Liver (tissue), 9 donors: ENCODE data around the gene WNT1. TPM values are rescaled to one million over a fixed set of nuclear protein-coding genes. Genes with fewer than 3 reads are reported as not detected.

Experiments
- DNase-seq: peaks from one replicate; pipeline ENCODE4 v3.0.0-alpha.2; 2017; ENCODE audit warnings: low spot score
- H3K27ac ChIP-seq, 2 donors: one replicate each; pipeline ENCODE4 v1.7.0; 2013; ENCODE audit warnings: inconsistent platforms in 2 of 2, low read length in 2 of 2, control low read depth in 1 of 2, low read depth in 1 of 2, mild to moderate bottlenecking in 1 of 2
- H3K27me3 ChIP-seq, 4 donors: one replicate each; pipeline versions ENCODE4 v1.6.1 to v1.7.0; 2013; ENCODE audit warnings: low read length in 3 of 4, inconsistent platforms in 1 of 4, mild to moderate bottlenecking in 1 of 4, moderate library complexity in 1 of 4; ENCODE audit not compliant: control insufficient read depth in 4 of 4, insufficient read depth in 4 of 4
- H3K36me3 ChIP-seq, 4 donors: one replicate each; pipeline versions ENCODE4 v1.6.1 to v1.7.0; 2013; ENCODE audit warnings: low read length in 3 of 4, mild to moderate bottlenecking in 3 of 4, low read depth in 1 of 4, moderate library complexity in 1 of 4; ENCODE audit not compliant: control insufficient read depth in 4 of 4, insufficient read depth in 3 of 4
- H3K4me1 ChIP-seq, 4 donors: one replicate each; pipeline versions ENCODE4 v1.6.1 to v1.7.0; 2013; ENCODE audit warnings: low read length in 3 of 4, mild to moderate bottlenecking in 3 of 4, moderate library complexity in 1 of 4; ENCODE audit not compliant: control insufficient read depth in 4 of 4, insufficient read depth in 4 of 4
- H3K4me3 ChIP-seq, 3 donors: one replicate each; pipeline versions ENCODE4 v1.6.1 to v1.7.0; 2013; ENCODE audit warnings: low read length in 3 of 3, control low read depth in 1 of 3, low read depth in 1 of 3, mild to moderate bottlenecking in 1 of 3
- H3K9ac ChIP-seq, 2 donors: one replicate each; pipeline ENCODE4 v1.7.0; 2013; ENCODE audit warnings: low read length in 2 of 2, mild to moderate bottlenecking in 2 of 2, moderate library complexity in 2 of 2, control low read depth in 1 of 2, low read depth in 1 of 2
- H3K9me3 ChIP-seq, 4 donors: one replicate each; pipeline versions ENCODE4 v1.6.1 to v1.7.0; 2013; ENCODE audit warnings: low read length in 3 of 4; ENCODE audit not compliant: control insufficient read depth in 4 of 4
- EGR1 ChIP-seq, 2 donors: IDR thresholded peaks; 2 replicates each; pipeline ENCODE4 v1.6.1; 2016 to 2018; ENCODE audit warnings: antibody characterized with exemption in 2 of 2, low read depth in 2 of 2
- FOXA1 ChIP-seq: IDR thresholded peaks from 2 replicates; pipeline ENCODE4 v1.6.1; 2016; ENCODE audit warnings: antibody characterized with exemption
- GABPA ChIP-seq, 2 donors: IDR thresholded peaks in 1 of 2; conservative IDR thresholded peaks in 1 of 2; 2 replicates each; pipeline ENCODE4 v1.6.1; 2016; ENCODE audit warnings: antibody characterized with exemption in 2 of 2, mild to moderate bottlenecking in 1 of 2, moderate library complexity in 1 of 2
- HNF4A ChIP-seq, 2 donors: conservative IDR thresholded peaks; 2 replicates each; pipeline ENCODE4 v1.6.1; 2016; ENCODE audit warnings: antibody characterized with exemption in 2 of 2, mild to moderate bottlenecking in 2 of 2
- HNF4G ChIP-seq: IDR thresholded peaks from 2 replicates; pipeline ENCODE4 v1.6.1; 2016; ENCODE audit warnings: antibody characterized with exemption
- NR2F2 ChIP-seq: IDR thresholded peaks from 2 replicates; pipeline ENCODE4 v1.6.1; 2016; ENCODE audit warnings: antibody characterized with exemption
- RAD21 ChIP-seq, 2 donors: IDR thresholded peaks; 2 replicates each; pipeline ENCODE4 v1.6.1; 2016; ENCODE audit warnings: antibody characterized with exemption in 2 of 2, mild to moderate bottlenecking in 2 of 2
- TAF1 ChIP-seq: conservative IDR thresholded peaks from 2 replicates; pipeline ENCODE4 v1.6.1; 2016; ENCODE audit warnings: antibody characterized with exemption, mild to moderate bottlenecking
- YY1 ChIP-seq: IDR thresholded peaks from 2 replicates; pipeline ENCODE4 v1.6.1; 2016; ENCODE audit warnings: antibody characterized with exemption, mild to moderate bottlenecking
- WGBS: extraction: QIAGEN DNeasy Blood & Tissue Kit; methylation state at CpG from one replicate; pipeline ENCODE4 v1.1.7; 2013; 5-methylcytosine and 5-hydroxymethylcytosine counted together
- polyA plus RNA-seq, 2 donors: library from polyadenylated mRNA; stranded (reverse) in 1 of 2; unstranded in 1 of 2; fragments of 200-250 nt in 1 of 2; fragments of >200 nt in 1 of 2; fragmentation: Nextera tagmentation in 1 of 2; extraction: Ambion mirVana in 1 of 2; gene quantifications; one replicate each; pipeline versions ENCODE4 v1.2.1 to v1.2.3, GENCODE V29; 2013 to 2015
- total RNA-seq, 2 donors: library from RNA; depleted of rRNA; stranded (reverse); fragments of >200 nt; gene quantifications; one replicate each; pipeline ENCODE4 v1.2.3, GENCODE V29; 2014
- TF ChIP-seq, protein P1 (sequence below): IDR thresholded peaks from 2 replicates; pipeline ENCODE4 v1.6.1; 2016; ENCODE audit warnings: antibody characterized with exemption
- TF ChIP-seq, protein P2 (sequence below): IDR thresholded peaks from 2 replicates; pipeline ENCODE4 v1.6.1; 2016; ENCODE audit warnings: antibody characterized with exemption, mild to moderate bottlenecking
- TF ChIP-seq, protein P3 (sequence below): IDR thresholded peaks from 2 replicates; pipeline ENCODE4 v1.6.1; 2016; ENCODE audit warnings: antibody characterized with exemption
- donor health status: healthy.
- donor health status: healthy.
- donor health status: healthy.
- donor health status: healthy.
- donor health status: healthy.

The WNT1 gene
- total and polyA plus RNA-seq, 4 donors, result not detected

DNA sequence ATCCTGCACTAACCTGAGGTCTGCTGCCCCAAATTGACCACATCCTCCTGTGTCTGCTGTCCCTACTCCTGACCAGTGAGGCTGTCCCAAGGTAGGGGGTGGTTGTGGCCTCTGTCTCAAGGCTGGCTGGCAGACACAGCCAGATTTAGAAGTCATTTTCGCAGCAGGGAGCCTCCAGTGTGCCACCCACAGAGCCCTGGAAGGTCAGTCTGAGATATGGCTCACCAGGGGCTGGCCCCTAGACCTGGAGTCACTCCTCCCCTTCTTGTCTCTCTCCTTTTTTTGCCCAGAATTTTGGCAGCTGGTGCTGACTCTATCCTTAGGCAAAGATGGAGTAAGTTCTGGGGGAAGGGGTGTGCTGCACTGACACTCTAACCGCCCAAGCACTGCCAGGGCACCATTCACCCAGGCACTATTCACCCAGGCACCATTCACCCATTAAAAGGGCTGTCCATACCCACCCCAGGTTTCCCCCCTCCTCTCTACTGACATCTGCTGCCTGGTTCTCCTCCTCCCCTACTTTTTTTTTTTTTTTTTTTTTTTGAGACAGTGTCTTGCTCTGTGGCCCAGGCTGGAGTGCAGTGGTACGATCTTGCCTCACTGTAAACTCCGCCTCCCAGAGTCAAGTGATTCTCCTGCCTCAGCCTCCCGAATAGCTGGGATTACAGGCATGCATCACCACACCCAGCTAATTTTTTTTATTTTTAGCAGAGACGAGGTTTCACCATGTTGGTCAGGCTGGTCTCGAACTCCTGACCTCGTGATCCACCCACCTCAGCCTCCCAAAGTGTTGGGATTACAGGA, 13.3 kb downstream of the WNT1 start:
- H3K27me3 ChIP-seq, result peaks cover 0 to 6% (median 2%) of the 10 kb centered on the region in 4 donors
- TF ChIP-seq FOXA1 (no peak), TAF1 (no peak), HNF4A (conservative IDR thresholded peaks at IDR 0.05) (no peak), RAD21 (IDR thresholded peaks at IDR 0.05) (no peak), NR2F2 (no peak), YY1 (no peak), GABPA (IDR thresholded peaks at IDR 0.05 in 1 of 2, conservative IDR thresholded peaks at IDR 0.05 in 1 of 2) (no peak)
- TF ChIP-seq, protein P1, sequence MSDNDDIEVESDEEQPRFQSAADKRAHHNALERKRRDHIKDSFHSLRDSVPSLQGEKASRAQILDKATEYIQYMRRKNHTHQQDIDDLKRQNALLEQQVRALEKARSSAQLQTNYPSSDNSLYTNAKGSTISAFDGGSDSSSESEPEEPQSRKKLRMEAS, result no peak
- TF ChIP-seq, protein P2, sequence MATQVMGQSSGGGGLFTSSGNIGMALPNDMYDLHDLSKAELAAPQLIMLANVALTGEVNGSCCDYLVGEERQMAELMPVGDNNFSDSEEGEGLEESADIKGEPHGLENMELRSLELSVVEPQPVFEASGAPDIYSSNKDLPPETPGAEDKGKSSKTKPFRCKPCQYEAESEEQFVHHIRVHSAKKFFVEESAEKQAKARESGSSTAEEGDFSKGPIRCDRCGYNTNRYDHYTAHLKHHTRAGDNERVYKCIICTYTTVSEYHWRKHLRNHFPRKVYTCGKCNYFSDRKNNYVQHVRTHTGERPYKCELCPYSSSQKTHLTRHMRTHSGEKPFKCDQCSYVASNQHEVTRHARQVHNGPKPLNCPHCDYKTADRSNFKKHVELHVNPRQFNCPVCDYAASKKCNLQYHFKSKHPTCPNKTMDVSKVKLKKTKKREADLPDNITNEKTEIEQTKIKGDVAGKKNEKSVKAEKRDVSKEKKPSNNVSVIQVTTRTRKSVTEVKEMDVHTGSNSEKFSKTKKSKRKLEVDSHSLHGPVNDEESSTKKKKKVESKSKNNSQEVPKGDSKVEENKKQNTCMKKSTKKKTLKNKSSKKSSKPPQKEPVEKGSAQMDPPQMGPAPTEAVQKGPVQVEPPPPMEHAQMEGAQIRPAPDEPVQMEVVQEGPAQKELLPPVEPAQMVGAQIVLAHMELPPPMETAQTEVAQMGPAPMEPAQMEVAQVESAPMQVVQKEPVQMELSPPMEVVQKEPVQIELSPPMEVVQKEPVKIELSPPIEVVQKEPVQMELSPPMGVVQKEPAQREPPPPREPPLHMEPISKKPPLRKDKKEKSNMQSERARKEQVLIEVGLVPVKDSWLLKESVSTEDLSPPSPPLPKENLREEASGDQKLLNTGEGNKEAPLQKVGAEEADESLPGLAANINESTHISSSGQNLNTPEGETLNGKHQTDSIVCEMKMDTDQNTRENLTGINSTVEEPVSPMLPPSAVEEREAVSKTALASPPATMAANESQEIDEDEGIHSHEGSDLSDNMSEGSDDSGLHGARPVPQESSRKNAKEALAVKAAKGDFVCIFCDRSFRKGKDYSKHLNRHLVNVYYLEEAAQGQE, result no peak
- TF ChIP-seq, protein P3, sequence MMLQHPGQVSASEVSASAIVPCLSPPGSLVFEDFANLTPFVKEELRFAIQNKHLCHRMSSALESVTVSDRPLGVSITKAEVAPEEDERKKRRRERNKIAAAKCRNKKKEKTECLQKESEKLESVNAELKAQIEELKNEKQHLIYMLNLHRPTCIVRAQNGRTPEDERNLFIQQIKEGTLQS, result no peak
- WGBS, result 73% methylated on average over 8 of the region's 8 CpGs
- no peak for DNase-seq
- H3K4me1 ChIP-seq, result peaks cover 0 to 10% (median 4%) of the 10 kb centered on the region in 4 donors
- no peak overlapping the region for H3K27ac ChIP-seq
- no peak overlapping the region for H3K4me3 ChIP-seq
- H3K36me3 ChIP-seq, result no peaks in the 10 kb centered on the region
- no peak overlapping the region for H3K9ac ChIP-seq
- H3K9me3 ChIP-seq, result no peaks in the 10 kb centered on the region

DNA sequence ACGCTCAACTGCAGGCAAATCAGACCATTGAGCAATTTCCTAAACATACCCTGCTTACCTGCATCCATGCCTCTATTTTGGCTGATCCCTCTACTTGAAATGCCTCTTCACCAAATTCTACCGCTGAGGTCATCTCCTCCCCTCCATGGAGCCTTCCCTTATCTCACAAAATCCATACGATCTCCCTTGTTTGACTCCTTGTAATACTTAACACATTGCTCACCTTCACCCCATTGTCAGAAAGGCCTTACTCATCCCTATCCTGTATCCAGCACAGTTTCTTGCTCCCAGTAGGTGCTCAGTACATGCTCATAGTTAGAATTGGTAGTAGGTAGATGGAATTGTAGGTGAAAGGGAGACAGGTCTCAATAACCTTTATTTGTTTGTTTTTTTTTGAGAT, 15.7 kb downstream of the WNT1 start:
- Histone ChIP-seq H3K9me3 (no peaks in the 10 kb centered on the region), H3K4me3 (no peak overlapping the region), H3K9ac (no peak overlapping the region), H3K27ac (no peak overlapping the region), H3K27me3 (peaks cover 0 to 6% (median 2%) of the 10 kb centered on the region in 4 donors), H3K4me1 (peaks cover 13 to 30% (median 21%) of the 10 kb centered on the region in 4 donors), H3K36me3 (no peaks in the 10 kb centered on the region)
- WGBS, result 79% methylated on average over 3 of the region's 3 CpGs
- DNase-seq, result no peak
- TF ChIP-seq HNF4G, result no peak
- TF ChIP-seq, protein P1, result no peak
- TF ChIP-seq EGR1 (IDR thresholded peaks at IDR 0.05; ENCODE audit: low read depth in 2 of 2), result no peak
